ENCODE data around the gene DHRS3.

GRCh38 chr1:12528021-12528852 lies 89.8 kb downstream of the DHRS3 start:
- TF ChIP-seq CTCF (IDR thresholded peaks at IDR 0.05) (no peak), POLR2AphosphoS5 (IDR thresholded peaks at IDR 0.05) (no peak)

Measured in gastroesophageal sphincter (tissue), 3 donors.